ENCODE results near the gene ACTR5.

ACTR5 gene

DNA sequence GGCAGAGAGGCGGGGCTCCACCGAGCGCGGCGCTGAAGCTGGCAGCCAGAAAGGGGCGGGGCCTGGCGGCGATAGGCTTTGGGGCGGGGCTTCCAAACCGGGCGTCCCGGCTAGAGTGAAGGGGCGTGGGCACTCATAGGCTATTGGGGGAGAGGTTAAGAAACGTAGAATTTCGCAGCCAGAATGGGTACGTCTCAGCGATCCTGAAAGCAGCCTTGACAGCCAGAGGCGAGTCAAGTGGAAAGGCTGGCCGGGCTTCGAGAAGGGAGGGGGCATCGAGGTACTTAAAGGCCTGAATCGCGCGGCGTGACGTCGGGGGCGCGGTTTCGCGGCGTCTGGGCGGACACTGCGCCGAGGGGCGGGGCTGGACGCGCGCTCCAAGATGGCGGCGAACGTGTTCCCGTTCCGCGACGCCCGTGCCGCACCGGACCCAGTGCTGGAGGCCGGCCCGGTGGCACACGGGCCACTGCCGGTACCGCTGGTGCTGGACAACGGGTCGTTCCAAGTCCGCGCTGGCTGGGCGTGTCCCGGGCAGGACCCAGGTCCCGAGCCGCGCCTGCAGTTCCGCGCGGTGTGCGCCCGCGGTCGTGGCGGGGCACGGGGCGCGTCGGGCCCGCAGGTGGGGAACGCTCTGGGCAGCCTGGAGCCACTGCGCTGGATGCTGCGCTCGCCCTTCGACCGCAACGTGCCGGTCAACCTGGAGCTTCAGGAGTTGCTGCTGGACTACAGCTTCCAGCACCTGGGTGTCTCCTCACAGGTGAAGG, at the start of gene ACTR5:
TSS of gene ACTR5 (plus strand) at position 364 of the 764 bp plus-strand sequence. CDS start at position 383, 19 bp downstream.
- no peak for TF ChIP-seq CTCF (IDR thresholded peaks at IDR 0.05; ENCODE audit: low read depth, low read length, missing control alignments)
- peak; percentile 55 for DNase-seq (ENCODE audit: low read depth)
- H3K4me3 ChIP-seq (ENCODE audit: low read depth, low read length), result peak within 1 kb of the TSS; percentile 75

GRCh38 chr20:38698541-38698940, 49.7 kb upstream of the ACTR5 start:
- DNase-seq (ENCODE audit: low read depth), result no peak
- H3K4me3 ChIP-seq (ENCODE audit: low read depth, low read length), result no peak overlapping the region
- TF ChIP-seq CTCF (IDR thresholded peaks at IDR 0.05; ENCODE audit: low read depth, low read length, missing control alignments), result no peak

GRCh38 chr20:38700141-38700540, 48.1 kb upstream of the ACTR5 start:
- H3K4me3 ChIP-seq (ENCODE audit: low read depth, low read length), result no peak overlapping the region
- DNase-seq (ENCODE audit: low read depth), result no peak
- TF ChIP-seq CTCF (IDR thresholded peaks at IDR 0.05; ENCODE audit: low read depth, low read length, missing control alignments), result no peak

DNA sequence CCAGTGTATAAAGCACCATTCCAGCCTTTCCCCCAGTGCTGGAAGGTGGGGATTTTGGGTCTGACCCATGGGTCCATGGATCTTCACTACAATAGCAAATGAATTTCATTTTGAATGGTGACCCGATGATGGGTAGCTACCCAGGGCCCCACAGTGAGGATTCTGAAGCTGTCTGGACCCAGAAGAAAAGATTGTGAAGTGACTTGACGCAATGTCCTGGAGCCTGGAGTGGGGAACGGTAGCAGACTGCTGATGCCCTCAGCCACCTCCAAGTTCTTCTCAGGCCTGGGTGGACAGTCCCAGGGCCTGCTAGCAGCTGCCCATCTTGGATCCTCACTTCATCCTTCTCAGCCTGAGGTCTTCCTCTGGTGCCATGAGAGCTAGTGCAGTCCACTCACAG, 47.3 kb upstream of the ACTR5 start:
- H3K4me3 ChIP-seq (ENCODE audit: low read depth, low read length), result no peak overlapping the region
- TF ChIP-seq CTCF (IDR thresholded peaks at IDR 0.05; ENCODE audit: low read depth, low read length, missing control alignments), result no peak
- no peak for DNase-seq (ENCODE audit: low read depth)

- H3K4me3 ChIP-seq (ENCODE audit: low read depth, low read length), result no peak overlapping the region
- DNase-seq (ENCODE audit: low read depth), result no peak
- TF ChIP-seq CTCF (IDR thresholded peaks at IDR 0.05; ENCODE audit: low read depth, low read length, missing control alignments), result no peak
Measured at GRCh38 chr20:38703526-38703925, 44.7 kb upstream of the ACTR5 start.

- no peak overlapping the region for H3K4me3 ChIP-seq (ENCODE audit: low read depth, low read length)
- TF ChIP-seq CTCF (IDR thresholded peaks at IDR 0.05; ENCODE audit: low read depth, low read length, missing control alignments), result no peak
- DNase-seq (ENCODE audit: low read depth), result no peak
Measured at GRCh38 chr20:38704136-38704535, 44.1 kb upstream of the ACTR5 start.

GRCh38 chr20:38706509-38706908, 41.8 kb upstream of the ACTR5 start:
- no peak overlapping the region for H3K4me3 ChIP-seq (ENCODE audit: low read depth, low read length)
- no peak for TF ChIP-seq CTCF (IDR thresholded peaks at IDR 0.05; ENCODE audit: low read depth, low read length, missing control alignments)
- no peak for DNase-seq (ENCODE audit: low read depth)
